H9 (cell line): Measurements from ENCODE around the gene CARD19. TPM values are rescaled to one million over a fixed set of nuclear protein-coding genes. Genes with fewer than 3 reads are reported as not detected.

Experiments used
- DNase-seq: peaks from one replicate; pipeline ENCODE4 v3.0.0-alpha.2; 2017
- H2AFZ ChIP-seq: one replicate; pipeline ENCODE4 v1.6.1; 2013; ENCODE audit warnings: mild to moderate bottlenecking, low read length, control low read depth, moderate library complexity
- H2AK5ac ChIP-seq: 2 replicates; pipeline ENCODE4 v1.6.1; 2013; ENCODE audit warnings: low read length, control low read depth, mixed read lengths; ENCODE audit not compliant: insufficient read length
- H2BK120ac ChIP-seq: one replicate; pipeline ENCODE4 v1.6.1; 2013; ENCODE audit warnings: low read depth, mild to moderate bottlenecking, low read length, control low read depth, inconsistent platforms; ENCODE audit not compliant: poor library complexity, severe bottlenecking
- H2BK12ac ChIP-seq: 2 replicates; pipeline ENCODE4 v1.6.1; 2013; ENCODE audit warnings: low read length, control low read depth, mixed read lengths, low read depth; ENCODE audit not compliant: insufficient read length
- H2BK15ac ChIP-seq: 2 replicates; pipeline ENCODE4 v1.6.1; 2013; ENCODE audit warnings: low read depth, low read length, control low read depth
- H2BK20ac ChIP-seq: one replicate; pipeline ENCODE4 v1.6.1; 2013; ENCODE audit warnings: low read depth, mild to moderate bottlenecking, low read length, control low read depth, inconsistent platforms; ENCODE audit not compliant: poor library complexity, severe bottlenecking
- H2BK5ac ChIP-seq: 2 replicates; pipeline ENCODE4 v1.6.1; 2013; ENCODE audit warnings: low read length, control low read depth, mixed read lengths; ENCODE audit not compliant: insufficient read length
- H3K14ac ChIP-seq: 2 replicates; pipeline ENCODE4 v1.6.1; 2013; ENCODE audit warnings: low read length, control low read depth; ENCODE audit not compliant: insufficient read depth
- H3K18ac ChIP-seq: 2 replicates; pipeline ENCODE4 v1.6.1; 2013; ENCODE audit warnings: low read depth, mild to moderate bottlenecking, mixed read lengths, low read length, control low read depth; ENCODE audit not compliant: insufficient read length
- H3K23ac ChIP-seq: 2 replicates; pipeline ENCODE4 v1.6.1; 2013; ENCODE audit warnings: low read length, control low read depth, mixed read lengths, low read depth; ENCODE audit not compliant: insufficient read length
- H3K23me2 ChIP-seq: 2 replicates; pipeline ENCODE4 v1.6.1; 2013; ENCODE audit warnings: low read depth, mild to moderate bottlenecking, mixed read lengths, low read length, control low read depth; ENCODE audit not compliant: insufficient read length, poor library complexity, severe bottlenecking
- H3K27ac ChIP-seq: 2 replicates; pipeline ENCODE4 v1.5.1; 2013; ENCODE audit warnings: low read length, control low read depth, mixed read lengths, low read depth; ENCODE audit not compliant: insufficient read length
- H3K27me3 ChIP-seq: 2 replicates; pipeline ENCODE4 v1.6.1; 2013; ENCODE audit warnings: low read length, control low read depth, inconsistent platforms; ENCODE audit not compliant: insufficient read depth
- H3K4ac ChIP-seq: 2 replicates; pipeline ENCODE4 v1.6.1; 2013; ENCODE audit warnings: low read depth, mild to moderate bottlenecking, control low read depth, inconsistent platforms, low read length, moderate library complexity
- H3K4me1 ChIP-seq: 2 replicates; pipeline ENCODE4 v1.6.1; 2013; ENCODE audit warnings: low read length, control low read depth, inconsistent platforms; ENCODE audit not compliant: insufficient read depth
- H3K4me2 ChIP-seq: 2 replicates; pipeline ENCODE4 v1.6.1; 2013; ENCODE audit warnings: low read length, control low read depth, mixed read lengths; ENCODE audit not compliant: insufficient read length, insufficient read depth
- H3K56ac ChIP-seq: 2 replicates; pipeline ENCODE4 v1.6.1; 2013; ENCODE audit warnings: low read depth, mild to moderate bottlenecking, mixed read lengths, low read length, control low read depth; ENCODE audit not compliant: insufficient read length
- H3K79me1 ChIP-seq: 2 replicates; pipeline ENCODE4 v1.6.1; 2013; ENCODE audit warnings: low read depth, mild to moderate bottlenecking, moderate library complexity, low read length, control low read depth, inconsistent platforms; ENCODE audit not compliant: insufficient read depth, poor library complexity, severe bottlenecking
- H3K79me2 ChIP-seq: 2 replicates; pipeline ENCODE4 v1.6.1; 2013; ENCODE audit warnings: low read length, control low read depth, inconsistent platforms; ENCODE audit not compliant: insufficient read depth
- H3K9ac ChIP-seq: 2 replicates; pipeline ENCODE4 v1.6.1; 2013; ENCODE audit warnings: low read length, control low read depth, mixed read lengths; ENCODE audit not compliant: insufficient read length; ENCODE audit errors: extremely low read depth
- H3K9me3 ChIP-seq: one replicate; pipeline ENCODE4 v1.6.1; 2013; ENCODE audit warnings: low read depth, low read length, inconsistent platforms; ENCODE audit not compliant: control insufficient read depth
- H3T11ph ChIP-seq: one replicate; pipeline ENCODE4 v1.6.1; 2013; ENCODE audit warnings: mild to moderate bottlenecking, low read length, control low read depth, inconsistent platforms
- H4K20me1 ChIP-seq: one replicate; pipeline ENCODE4 v1.6.1; 2013; ENCODE audit not compliant: control insufficient read depth, insufficient read length, insufficient read depth
- H4K5ac ChIP-seq: 2 replicates; pipeline ENCODE4 v1.6.1; 2013; ENCODE audit warnings: low read depth, mild to moderate bottlenecking, mixed read lengths, low read length, control low read depth; ENCODE audit not compliant: insufficient read length
- H4K8ac ChIP-seq: replicated peaks from 2 replicates; pipeline ENCODE4 v1.6.1; 2013; ENCODE audit warnings: low read length, control low read depth, mixed read lengths, low read depth; ENCODE audit not compliant: insufficient read length
- H4K91ac ChIP-seq: 2 replicates; pipeline ENCODE4 v1.6.1; 2013; ENCODE audit warnings: low read depth, mild to moderate bottlenecking, moderate library complexity, mixed read lengths, low read length, control low read depth; ENCODE audit not compliant: insufficient read length
- H3K27ac Mint-ChIP-seq, 3 experiments: 2 replicates in 2 of 3; 3 replicates in 1 of 3; pipeline ENCODE4 v1.8.0; 2020 to 2021; ENCODE audit warnings: mixed read lengths in 3 of 3, mild to moderate bottlenecking in 1 of 3, moderate library complexity in 1 of 3
- H3K27me3 Mint-ChIP-seq: 2 replicates; pipeline ENCODE4 v1.8.0; 2021; ENCODE audit warnings: low read depth, mild to moderate bottlenecking, moderate library complexity, mixed read lengths
- H3K36me3 Mint-ChIP-seq, 3 experiments: 2 replicates in 2 of 3; 3 replicates in 1 of 3; pipeline ENCODE4 v1.8.0; 2020 to 2021; ENCODE audit warnings: low read depth in 3 of 3, mixed read lengths in 3 of 3; ENCODE audit not compliant: insufficient read depth in 1 of 3
- H3K4me1 Mint-ChIP-seq, 2 experiments: 2 replicates each; pipeline ENCODE4 v1.8.0; 2020; ENCODE audit warnings: mixed read lengths in 2 of 2
- H3K4me3 Mint-ChIP-seq, 2 experiments: 2 replicates in 1 of 2; 3 replicates in 1 of 2; pipeline ENCODE4 v1.8.0; 2020 to 2021; ENCODE audit warnings: mild to moderate bottlenecking in 2 of 2, mixed read lengths in 2 of 2, moderate library complexity in 1 of 2
- H3K9me3 Mint-ChIP-seq, 2 experiments: 2 replicates in 1 of 2; 3 replicates in 1 of 2; pipeline ENCODE4 v1.8.0; 2020; ENCODE audit warnings: mild to moderate bottlenecking in 2 of 2, mixed read lengths in 2 of 2, moderate library complexity in 1 of 2
- CTCF ChIP-seq: fragments of 200-600 bp; sonication (generic); conservative IDR thresholded peaks from 3 replicates; pipeline ENCODE4 v1.8.0; 2021; ENCODE audit warnings: antibody characterized with exemption, mild to moderate bottlenecking
- WGBS: extraction: QIAGEN DNeasy Blood & Tissue Kit; methylation state at CpG from one replicate; pipeline ENCODE4 v1.1.7; 2013; ENCODE audit warnings: missing lambda C conversion rate, low lambda C conversion rate, mixed read lengths; ENCODE audit not compliant: insufficient read length; ENCODE audit errors: extremely low coverage; 5-methylcytosine and 5-hydroxymethylcytosine counted together
- total RNA-seq: library from RNA; stranded (reverse); gene quantifications from 2 replicates; pipeline ENCODE4 v1.2.1, GENCODE V29; 2021

CARD19 gene
- total RNA-seq, 1 experiment from 2014 or later, result 21.4 TPM

- H3K27ac ChIP-seq, result no peak overlapping the region
- no peak overlapping the region for H4K8ac ChIP-seq
- no peak overlapping the region for H3K4ac ChIP-seq
- no peak overlapping the region for H3K18ac ChIP-seq
- no peak overlapping the region for H2BK12ac ChIP-seq
- no peaks in the 10 kb centered on the region for H3K79me1 ChIP-seq
- no CpG with 5 or more reads among the region's 11 CpGs for WGBS
- no peaks in the 10 kb centered on the region for H3K9me3 Mint-ChIP-seq
- peaks cover 4 to 6% (median 5%) of the 10 kb centered on the region in 3 experiments; a peak in 4 of 7 replicates for H3K36me3 Mint-ChIP-seq
- no peak overlapping the region for H4K5ac ChIP-seq
- no peak overlapping the region for H2AK5ac ChIP-seq
- no peak overlapping the region for H2BK5ac ChIP-seq
- no peaks in the 10 kb centered on the region for H4K20me1 ChIP-seq
- no peaks in the 10 kb centered on the region; the same call in 1 of the 2 replicates for H3K4me1 ChIP-seq
- H3K4me3 Mint-ChIP-seq, result no peak overlapping the region
- H3K14ac ChIP-seq, result no peak overlapping the region
- no peak for DNase-seq
- TF ChIP-seq CTCF, result no peak
- H2BK15ac ChIP-seq, result no peak overlapping the region
- no peak overlapping the region for H4K91ac ChIP-seq
- H3K27me3 Mint-ChIP-seq, result peaks cover 5% of the 10 kb centered on the region
- peaks cover 24 to 47% of the 10 kb centered on the region in 2 experiments for H3K4me1 Mint-ChIP-seq
- peaks cover 1% of the 10 kb centered on the region; the same call in 1 of the 2 replicates for H3K27me3 ChIP-seq
- no peak overlapping the region for H3K23ac ChIP-seq
- H3K27ac Mint-ChIP-seq, result no peak overlapping the region; a peak in 1 of 7 replicates
- no peak overlapping the region for H3K4me2 ChIP-seq
- H3K9me3 ChIP-seq, result no peaks in the 10 kb centered on the region
- H3K23me2 ChIP-seq, result no peaks in the 10 kb centered on the region
- no peak overlapping the region for H2BK20ac ChIP-seq
- H3K9ac ChIP-seq, result no peak overlapping the region
- no peak overlapping the region for H2BK120ac ChIP-seq
- no peak overlapping the region for H2AFZ ChIP-seq
- H3K79me2 ChIP-seq, result no peaks in the 10 kb centered on the region
- no peak overlapping the region for H3T11ph ChIP-seq
- no peak overlapping the region for H3K56ac ChIP-seq
Measured at GRCh38 chr9:93129691-93130500, 33.9 kb downstream of the CARD19 start.
